Right lobe of liver (tissue), 6 donors: Measurements from ENCODE around the gene ARHGAP25. TPM values are rescaled to one million over a fixed set of nuclear protein-coding genes. Genes with fewer than 3 reads are reported as not detected.

Source experiments
- ATAC-seq, 4 donors: fragments of 200-7000 bp; cut with Tn5 transposase; one replicate each; pipeline ENCODE4 v1.9.1; 2020; ENCODE audit warnings: mild to moderate bottlenecking in 4 of 4, moderate library complexity in 4 of 4
- DNase-seq, 3 donors: peaks; one replicate each; pipeline ENCODE4 v3.0.0-alpha.2; 2020
- H3K27ac ChIP-seq, 3 donors: fragments of 200-600 bp; one replicate each; pipeline ENCODE4 v1.8.0; 2022
- H3K27me3 ChIP-seq, 2 donors: fragments of 200-600 bp; one replicate each; pipeline ENCODE4 v1.8.0; 2022
- H3K36me3 ChIP-seq, 4 donors: fragments of 200-600 bp; sonication (generic) in 1 of 4; one replicate each; pipeline versions ENCODE4 v1.5.1 to v1.8.0; 2017 to 2022; ENCODE audit warnings: control low read depth in 1 of 4
- H3K4me1 ChIP-seq, 4 donors: fragments of 200-600 bp; sonication (generic) in 1 of 4; one replicate each; pipeline versions ENCODE4 v1.5.1 to v1.8.0; 2017 to 2022; ENCODE audit warnings: control low read depth in 1 of 4
- H3K4me3 ChIP-seq, 3 donors: fragments of 200-600 bp; one replicate each; pipeline ENCODE4 v1.8.0; 2022
- H3K9me3 ChIP-seq, 4 donors: fragments of 200-600 bp; sonication (generic) in 1 of 4; one replicate each; pipeline versions ENCODE4 v1.5.1 to v1.8.0; 2017 to 2022; ENCODE audit warnings: control low read depth in 1 of 4
- CTCF ChIP-seq, 4 donors: fragments of 200-600 bp in 3 of 4; fragments of 450-650 bp in 1 of 4; IDR thresholded peaks; one replicate each; pipeline versions ENCODE4 v1.5.1 to v1.8.0; 2016 to 2022; ENCODE audit warnings: antibody characterized with exemption in 4 of 4, mild to moderate bottlenecking in 2 of 4
- POLR2A ChIP-seq: fragments of 450-650 bp; IDR thresholded peaks from one replicate; pipeline ENCODE4 v1.6.1; 2017; ENCODE audit warnings: antibody characterized with exemption, mild to moderate bottlenecking
- WGBS: methylation state at CpG from one replicate; pipeline ENCODE4 v1.1.6; 2018; ENCODE audit warnings: low coverage, low lambda C conversion rate; ENCODE audit not compliant: insufficient coverage; ENCODE audit errors: missing lambda C conversion rate; 5-methylcytosine and 5-hydroxymethylcytosine counted together
- intact Hi-C, 2 donors: fragments of 100-400 bp; cut with DNase I; formaldehyde crosslinking; loops; one replicate each; pipeline versions ENCODE4 v1.11.2 to v1.14.1; 2022
- long read RNA-seq: library from polyadenylated mRNA; unstranded; transcript quantifications from one replicate; pipeline ENCODE4 v2.0.0, GENCODE V29; 2019
- total RNA-seq, 6 experiments: library from RNA; depleted of rRNA in 2 of 6; stranded (reverse); fragments of >200 nt in 2 of 6; fragmentation: NEBNext Ultra II Directional in 3 of 6; extraction: Animal tissue kit (Norgen Biotek cat#: 25700) in 3 of 6; gene quantifications; one replicate each; pipeline versions ENCODE4 v1.1.0 to v1.2.4, GENCODE V29; 2016 to 2023
- donor health status: DM: no; HTN: yes; CAD: no.
- donor health status: DM: no; HTN: no; CAD: no.
- donor health status: DM: no; HTN: no; CAD: no.
- donor health status: DM: no; HTN: yes; CAD: no.
- donor health status: DM: no; HTN: yes; CAD: no.

ARHGAP25 gene
- total RNA-seq: 1 to 10 TPM; 3.3 to 9.8 (median 5.0) TPM
- long read RNA-seq: 0 reads

GRCh38 chr2:68734688-68735525 lies at the start of gene ARHGAP25:
Gene ARHGAP25, plus strand, starts transcription at chr2:68734811. Its CDS starts 389 bp downstream, at chr2:68735200.
- TF ChIP-seq POLR2A (peak; percentile 31), CTCF (IDR thresholded peaks at IDR 0.05) (no peak)
- Histone ChIP-seq H3K36me3 (no peaks in the 10 kb centered on the region), H3K4me3 (peak within 1 kb of the TSS in 2 of 3 donors; percentile 4 to 32), H3K27me3 (no peaks in the 10 kb centered on the region), H3K4me1 (no peaks in the 10 kb centered on the region), H3K27ac (peak within 1 kb of the TSS in 2 of 3 donors; percentile 52 to 64), H3K9me3 (no peaks in the 10 kb centered on the region)
- DNase-seq (no peak), ATAC-seq (peak; percentile 34 to 58 (median 42))
- intact Hi-C loops: no loop called here
- WGBS: 51% methylated on average over 9 of the region's 12 CpGs

GRCh38 chr2:68686178-68686577 lies 48.4 kb upstream of the ARHGAP25 start:
- DNase-seq (no peak), ATAC-seq (no peak)
- Histone ChIP-seq H3K27ac (no peak overlapping the region), H3K27me3 (no peaks in the 10 kb centered on the region), H3K4me1 (no peaks in the 10 kb centered on the region), H3K4me3 (no peak overlapping the region), H3K9me3 (no peaks in the 10 kb centered on the region), H3K36me3 (no peaks in the 10 kb centered on the region)
- TF ChIP-seq POLR2A (no peak), CTCF (IDR thresholded peaks at IDR 0.05) (no peak)
- intact Hi-C loops: no loop called here
- WGBS: 69% methylated on average over 4 of the region's 5 CpGs

- intact Hi-C loops: no loop called here
- H3K27me3 ChIP-seq: no peaks in the 10 kb centered on the region
- ATAC-seq (no peak), DNase-seq (no peak)
- no peaks in the 10 kb centered on the region for H3K36me3 ChIP-seq
- no peak overlapping the region for H3K4me3 ChIP-seq
- H3K9me3 ChIP-seq: no peaks in the 10 kb centered on the region
- TF ChIP-seq POLR2A: no peak
- TF ChIP-seq CTCF (IDR thresholded peaks at IDR 0.05): no peak
- H3K27ac ChIP-seq: no peak overlapping the region
- no peaks in the 10 kb centered on the region for H3K4me1 ChIP-seq
- 86% methylated on average over 1 of the region's 1 CpG for WGBS
Measured at GRCh38 chr2:68687018-68687417, 47.6 kb upstream of the ARHGAP25 start.

GRCh38 chr2:68689553-68690537 lies 44.8 kb upstream of the ARHGAP25 start:
- no peak overlapping the region for H3K27ac ChIP-seq
- peak in 2 of 4 donors; percentile 29 to 35 for ATAC-seq

More at GRCh38 chr2:68689553-68690537, 44.8 kb upstream of the ARHGAP25 start:
- WGBS: 38% methylated on average over 7 of the region's 7 CpGs
- Histone ChIP-seq H3K27me3 (no peaks in the 10 kb centered on the region), H3K9me3 (no peaks in the 10 kb centered on the region), H3K4me1 (no peaks in the 10 kb centered on the region), H3K36me3 (no peaks in the 10 kb centered on the region), H3K4me3 (no peak overlapping the region)
- no peak for DNase-seq
- intact Hi-C loops: no loop called here
- no peak for TF ChIP-seq POLR2A
